Bone marrow (tissue), 2 donors: ENCODE results near the gene ZSWIM5.
A peak's percentile ranks its signal among the peaks of the same experiment; 100 is the strongest.
"Not testable (repeated sequence)": the region's sequence is repeated elsewhere in the genome, so short reads cannot be mapped to it uniquely, and the experiment has no call there.

Experiments used
- DNase-seq, 2 donors: peaks; one replicate each; lab custom pipeline; 2025; lab: John Stamatoyannopoulos, UW

Gene ZSWIM5

DNA sequence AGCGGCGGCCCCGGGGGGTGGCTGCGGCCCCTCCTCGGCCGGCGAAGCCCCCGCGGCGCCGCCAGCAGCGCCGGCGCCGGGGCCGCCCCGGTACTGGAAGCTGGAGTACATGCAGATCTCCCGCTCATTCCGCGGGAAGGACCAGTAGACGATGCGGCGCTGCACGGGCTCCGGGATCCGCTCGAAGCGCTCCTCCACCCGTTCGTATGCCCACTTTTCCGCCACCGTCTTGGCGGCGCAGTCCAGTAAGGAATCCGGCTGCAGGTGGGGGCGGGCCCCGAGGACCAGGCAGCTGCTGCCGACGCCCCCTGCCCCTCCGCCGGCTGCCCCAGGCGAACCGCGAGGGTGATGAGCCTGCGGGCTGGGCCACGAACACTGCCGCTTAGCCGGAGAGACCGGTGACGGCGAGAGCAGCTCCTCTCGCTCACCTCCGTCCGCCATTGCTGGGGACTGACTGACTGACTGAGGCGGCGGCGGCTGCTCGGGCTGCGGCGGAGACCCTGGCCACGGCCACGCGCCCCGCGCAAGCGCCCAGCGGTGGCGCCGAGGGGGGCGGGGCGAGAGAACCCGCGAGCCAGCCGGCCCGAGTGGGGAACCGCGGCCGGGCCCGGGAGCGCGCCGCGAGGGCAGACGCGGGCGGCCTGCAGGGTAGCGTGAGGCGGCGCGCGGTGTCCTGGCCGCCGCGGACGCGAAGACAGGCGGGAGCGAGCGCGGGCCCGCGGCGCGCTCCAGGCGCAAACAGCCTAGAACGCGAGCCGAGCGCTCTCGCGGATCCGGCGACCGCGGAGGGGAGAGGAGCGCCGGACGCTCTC lies at the start of gene ZSWIM5:
ZSWIM5 (minus strand) TSS at position 696 of the 812 bp plus-strand sequence; CDS start at position 441, 255 bp downstream.
- DNase-seq, result peak in 1 of 2 donors; percentile 32

- DNase-seq, result no peak
Measured at GRCh38 chr1:45254490-45254889, 48.1 kb upstream of the ZSWIM5 start.

DNA sequence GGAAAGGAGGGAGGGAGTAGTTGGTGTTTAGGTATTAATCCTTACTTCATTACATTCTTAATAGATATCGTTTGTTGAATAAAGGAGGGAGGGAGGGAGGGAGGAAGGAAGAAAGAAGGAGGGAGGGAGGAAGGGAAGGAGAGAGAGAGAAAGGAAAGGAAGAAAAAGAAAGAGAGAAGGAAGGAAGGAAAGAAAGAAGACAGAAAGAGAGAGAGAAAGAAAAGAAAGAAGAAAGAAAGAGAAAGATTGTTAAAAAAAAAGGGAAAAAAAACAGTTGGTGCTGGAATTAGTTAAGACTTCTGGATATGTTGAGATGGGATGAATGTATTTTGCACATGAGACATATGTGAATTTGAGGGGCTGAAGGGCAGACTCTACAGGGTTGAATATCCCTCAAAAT lies 44.1 kb upstream of the ZSWIM5 start:
- DNase-seq, result no peak

DNA sequence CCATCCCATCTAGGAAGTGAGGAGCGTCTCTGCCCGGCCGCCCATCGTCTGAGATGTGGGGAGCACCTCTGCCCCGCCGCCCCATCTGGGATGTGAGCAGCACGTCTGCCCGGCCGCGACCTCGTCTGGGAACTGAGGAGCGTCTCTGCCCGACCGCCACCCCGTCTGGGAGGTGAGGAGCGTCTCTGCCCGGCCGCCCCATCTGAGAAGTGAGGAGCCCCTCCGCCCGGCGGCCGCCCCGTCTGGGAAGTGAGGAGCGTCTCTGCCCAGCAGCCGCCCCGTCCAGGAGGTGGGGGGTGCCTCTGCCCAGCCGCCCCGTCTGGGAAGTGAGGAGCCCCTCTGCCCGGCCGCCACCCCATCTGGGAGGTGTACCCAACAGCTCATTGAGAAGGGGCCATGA lies 41.6 kb upstream of the ZSWIM5 start:
- DNase-seq, result not testable (repeated sequence)

- no peak for DNase-seq
Measured at GRCh38 chr1:45246760-45247159, 40.4 kb upstream of the ZSWIM5 start.

- DNase-seq, result not testable (repeated sequence)
Measured at GRCh38 chr1:45246359-45246758, 40.0 kb upstream of the ZSWIM5 start.

DNA sequence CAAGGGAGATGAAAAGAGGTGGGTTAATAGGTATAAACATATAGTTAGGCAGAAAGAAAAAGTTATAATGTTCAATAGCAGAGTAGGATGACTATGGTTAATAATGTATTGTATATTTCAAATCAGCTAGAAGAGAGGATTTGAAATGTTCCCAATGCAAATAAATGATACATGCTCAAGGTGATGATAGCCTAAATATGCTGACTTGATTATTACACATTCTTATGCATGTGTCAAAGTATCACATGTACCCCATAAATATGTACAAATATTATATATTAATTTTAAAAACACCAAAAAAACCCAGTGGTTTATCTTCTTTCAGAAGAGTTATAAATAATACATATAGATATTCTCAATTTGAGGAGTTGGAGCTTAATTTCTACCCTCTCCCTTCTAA lies 38.3 kb upstream of the ZSWIM5 start:
- no peak for DNase-seq

- DNase-seq, result no peak
Measured at GRCh38 chr1:45243476-45244343, 37.3 kb upstream of the ZSWIM5 start.

GRCh38 chr1:45238846-45239245 lies 32.4 kb upstream of the ZSWIM5 start:
- no peak for DNase-seq

GRCh38 chr1:45236136-45236535 lies 29.7 kb upstream of the ZSWIM5 start:
- DNase-seq, result no peak

GRCh38 chr1:45230537-45230936 lies 24.1 kb upstream of the ZSWIM5 start:
- no peak for DNase-seq

GRCh38 chr1:45225598-45225997 lies 19.2 kb upstream of the ZSWIM5 start:
- no peak for DNase-seq

- DNase-seq, result not testable (repeated sequence)
Measured at GRCh38 chr1:45223710-45224109, 17.3 kb upstream of the ZSWIM5 start.

- DNase-seq, result no peak
Measured at GRCh38 chr1:45221716-45222115, 15.3 kb upstream of the ZSWIM5 start.

DNA sequence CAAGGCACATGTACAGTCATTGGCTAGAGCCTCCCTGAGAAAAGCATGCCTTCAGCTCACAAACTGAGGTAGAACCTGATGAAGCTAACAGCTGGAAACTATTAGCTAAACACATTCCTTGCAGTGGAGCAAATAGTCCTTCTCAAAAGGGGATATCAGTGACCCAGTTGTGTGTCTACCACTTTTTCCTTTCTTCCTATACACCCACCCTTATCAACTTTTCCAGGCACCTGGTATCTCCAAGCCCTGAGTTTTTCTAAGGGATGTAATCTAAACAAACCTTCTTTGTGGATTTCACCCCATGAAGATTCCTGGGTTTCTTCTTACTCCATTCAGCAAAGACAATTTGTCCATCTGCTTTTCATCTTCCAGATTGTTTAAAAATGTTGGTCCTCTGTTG lies 10.5 kb upstream of the ZSWIM5 start:
- DNase-seq, result no peak

DNA sequence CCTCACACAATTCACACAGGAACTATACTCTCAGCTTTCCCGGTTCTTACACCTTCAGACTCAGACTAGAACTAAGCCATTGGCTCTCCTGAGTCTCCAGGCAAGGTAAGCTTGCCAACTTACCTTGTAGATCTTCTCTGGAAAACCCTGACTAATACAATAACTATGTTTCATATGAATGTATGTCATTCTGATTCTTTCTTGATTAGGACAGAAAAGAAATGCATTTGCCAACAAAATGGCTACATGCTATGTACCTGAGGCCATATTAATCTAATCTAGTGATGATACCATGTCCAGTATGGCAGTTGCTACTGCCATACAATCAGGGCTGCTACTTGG lies 9.8 kb upstream of the ZSWIM5 start:
- no peak for DNase-seq

DNA sequence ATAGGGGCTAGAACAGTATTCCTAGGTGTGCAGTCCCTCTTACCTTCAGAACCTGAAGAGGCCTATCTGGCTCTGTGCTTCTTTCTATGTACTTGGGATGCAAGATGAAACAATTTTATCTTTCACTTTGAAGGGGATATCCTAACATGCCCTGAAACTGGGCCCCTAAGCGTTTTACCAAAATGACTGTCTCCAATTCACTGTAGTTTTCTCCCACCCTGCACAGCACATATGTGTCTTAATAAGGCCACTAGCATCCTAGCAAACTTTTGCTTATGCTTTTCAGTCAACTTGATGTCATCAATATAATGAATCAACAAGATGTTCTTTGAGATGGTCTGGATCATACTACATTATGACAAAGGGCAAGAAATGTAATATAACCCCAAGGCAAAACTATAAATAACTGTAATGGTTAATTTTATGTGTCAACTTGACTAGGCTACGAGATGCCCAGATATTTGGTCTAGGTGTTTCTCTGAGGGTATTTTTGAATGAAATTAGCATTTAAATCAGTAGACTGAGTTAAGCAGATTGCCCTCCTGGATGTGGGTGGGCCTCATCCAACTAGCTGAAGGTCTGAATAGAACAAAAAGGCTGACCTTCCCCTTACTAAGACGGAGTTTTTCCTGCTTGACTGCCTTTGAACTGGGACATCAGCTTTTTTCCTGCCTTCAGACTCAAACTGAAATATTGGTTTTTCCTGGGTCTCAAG lies 9.2 kb upstream of the ZSWIM5 start:
- no peak for DNase-seq

DNA sequence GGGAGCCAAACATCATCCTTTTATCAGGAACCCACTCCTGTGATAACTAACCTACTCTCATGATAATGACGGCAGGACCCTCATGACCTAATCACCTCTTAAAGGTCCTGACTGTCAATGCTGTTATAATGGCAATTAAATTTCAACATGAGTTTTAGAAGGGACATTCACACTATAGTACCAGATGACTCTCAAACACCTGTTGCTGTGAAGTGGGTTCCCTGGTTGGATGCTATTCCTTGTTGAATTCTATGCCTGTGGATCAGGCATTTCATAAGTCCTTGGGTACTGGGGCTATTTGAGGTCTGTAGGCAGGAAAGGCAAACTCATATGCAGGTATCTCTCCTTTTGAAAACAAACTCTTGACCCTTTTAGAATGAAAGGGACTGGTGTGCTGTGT lies 7.5 kb upstream of the ZSWIM5 start:
- DNase-seq, result no peak

DNA sequence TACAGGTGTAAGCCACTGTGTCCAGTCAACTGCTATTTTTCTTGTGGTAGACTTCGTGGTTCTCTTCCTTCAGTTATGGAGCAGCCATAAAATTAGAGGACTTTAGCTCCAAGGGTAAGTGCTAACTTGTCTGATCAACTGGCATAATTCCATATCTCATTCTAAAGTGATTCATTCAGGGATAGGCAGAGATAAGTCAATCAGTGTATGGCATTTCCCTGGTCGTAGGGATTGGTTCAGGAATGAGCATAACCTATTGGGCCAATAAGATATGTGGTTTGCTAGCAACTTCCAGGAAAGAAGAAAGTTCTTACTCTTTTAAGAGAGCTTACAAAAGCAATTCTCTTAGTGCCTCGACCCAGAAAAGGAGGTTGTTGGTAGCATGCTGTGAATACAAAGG lies 4.7 kb upstream of the ZSWIM5 start:
- DNase-seq, result no peak

- no peak for DNase-seq
Measured at GRCh38 chr1:45206808-45207623, 611 bp upstream of the ZSWIM5 start.

- no peak for DNase-seq
Measured at GRCh38 chr1:45205011-45205909, 1.1 kb downstream of the ZSWIM5 start.
